Endothelial cell of umbilical vein (primary cell): ENCODE data around the gene LRP1. TPM values are rescaled to one million over a fixed set of nuclear protein-coding genes. Genes with fewer than 3 reads are reported as not detected.

Source experiments
- BruUV-seq: library from RNA; stranded (reverse); fragments of 400-500 nt; replicated peaks from 2 replicates; lab custom pipeline; 2021; lab: Mats Ljungman, UMichigan
- CTCF ChIA-PET: fragments of 300-600, 350-600 bp; sonication (Branson Sonifier 250); formaldehyde crosslinking; loops from one replicate; lab custom pipeline; 2021; ENCODE audit warnings: antibody characterized with exemption, inconsistent platforms; lab: Charles Lee
- POLR2A ChIA-PET: fragments of 300-600, 350-600 bp; sonication (Branson Sonifier 250); formaldehyde crosslinking; loops from one replicate; lab custom pipeline; 2021; ENCODE audit warnings: antibody characterized with exemption, inconsistent platforms; lab: Charles Lee
- DNase-seq: peaks from one replicate; pipeline ENCODE4 v3.0.0-alpha.2; 2011; ENCODE audit warnings: low read depth, low spot score
- FAIRE-seq: peaks from 2 replicates; lab custom pipeline; 2011; peaks lifted over from hg19 to GRCh38; lab: Jason Lieb, UNC
- H2AFZ ChIP-seq: 2 replicates; pipeline ENCODE4 v1.6.0; 2012; ENCODE audit warnings: low read depth, low read length, control low read depth, inconsistent platforms
- H3K27ac ChIP-seq: 2 replicates; pipeline ENCODE4 v1.5.1; 2011; ENCODE audit warnings: low read depth, mild to moderate bottlenecking, control low read depth, low read length, moderate library complexity; ENCODE audit not compliant: insufficient read depth
- H3K27me3 ChIP-seq, 2 experiments: 2 replicates each; pipeline versions ENCODE4 v1.6.0 to v1.6.1; 2011; ENCODE audit warnings: low read length in 2 of 2, mixed read lengths in 1 of 2; ENCODE audit not compliant: control insufficient read depth in 2 of 2, insufficient read depth in 2 of 2
- H3K36me3 ChIP-seq, 2 experiments: 2 replicates in 1 of 2; 3 replicates in 1 of 2; pipeline ENCODE4 v1.5.1; 2011; ENCODE audit warnings: low read length in 2 of 2, mild to moderate bottlenecking in 1 of 2, moderate library complexity in 1 of 2; ENCODE audit not compliant: control insufficient read depth in 2 of 2, insufficient read depth in 2 of 2; ENCODE audit errors: extremely low read depth in 1 of 2
- H3K4me1 ChIP-seq: 3 replicates; pipeline ENCODE4 v1.5.1; 2011; ENCODE audit warnings: mild to moderate bottlenecking, low read length; ENCODE audit not compliant: control insufficient read depth, insufficient read depth; ENCODE audit errors: extremely low read depth
- H3K4me2 ChIP-seq: 2 replicates; pipeline ENCODE4 v1.6.1; 2011; ENCODE audit warnings: low read length, control low read depth, mixed read lengths; ENCODE audit not compliant: insufficient read depth
- H3K4me3 ChIP-seq, 3 experiments: fragments of 200-600 bp in 1 of 3; sonication (generic), shearing (Covaris generic) in 1 of 3; replicated peaks in 1 of 3; 2 replicates each; pipeline ENCODE4 v1.5.1; 2011 to 2016; ENCODE audit warnings: control low read depth in 3 of 3, low read length in 3 of 3, mild to moderate bottlenecking in 2 of 3, inconsistent platforms in 1 of 3, low read depth in 1 of 3, moderate library complexity in 1 of 3; ENCODE audit not compliant: insufficient read depth in 1 of 3
- H3K79me2 ChIP-seq: 2 replicates; pipeline ENCODE4 v1.6.0; 2012; ENCODE audit warnings: low read length, inconsistent platforms; ENCODE audit not compliant: control insufficient read depth, insufficient read depth
- H3K9ac ChIP-seq: replicated peaks from 2 replicates; pipeline ENCODE3; 2011; ENCODE audit warnings: low read length, control low read depth; ENCODE audit not compliant: insufficient read depth; ENCODE audit errors: extremely low read depth
- H3K9me1 ChIP-seq: replicated peaks from 3 replicates; pipeline ENCODE4 v1.6.0; 2011; ENCODE audit warnings: mild to moderate bottlenecking, low read length; ENCODE audit not compliant: control insufficient read depth, insufficient read depth; ENCODE audit errors: extremely low read depth
- H3K9me3 ChIP-seq: replicated peaks from 2 replicates; pipeline ENCODE4 v1.5.1; 2012; ENCODE audit warnings: low read length, inconsistent platforms; ENCODE audit not compliant: control insufficient read depth, insufficient read depth
- H4K20me1 ChIP-seq: replicated peaks from 2 replicates; pipeline ENCODE3; 2011; ENCODE audit warnings: mild to moderate bottlenecking, low read length; ENCODE audit not compliant: control insufficient read depth, insufficient read depth; ENCODE audit errors: extremely low read depth
- EZH2 ChIP-seq: IDR thresholded peaks from 2 replicates; pipeline ENCODE4 v1.6.1; 2012; ENCODE audit warnings: borderline replicate concordance, low read depth, mild to moderate bottlenecking, moderate library complexity, low read length, inconsistent platforms; ENCODE audit not compliant: severe bottlenecking
- FOS ChIP-seq: IDR thresholded peaks from 2 replicates; pipeline ENCODE4 v1.6.1; 2011; ENCODE audit warnings: mild to moderate bottlenecking, low read length, moderate library complexity, borderline replicate concordance; ENCODE audit not compliant: insufficient read depth
- GATA2 ChIP-seq: IDR thresholded peaks from 2 replicates; pipeline ENCODE4 v1.7.0; 2011; ENCODE audit warnings: low read depth, mild to moderate bottlenecking, moderate library complexity, mixed read lengths, low read length; ENCODE audit not compliant: insufficient read length, insufficient read depth
- JUN ChIP-seq: IDR thresholded peaks from 2 replicates; pipeline ENCODE4 v1.6.1; 2011; ENCODE audit warnings: borderline replicate concordance, low read depth; ENCODE audit not compliant: insufficient read length, insufficient read depth
- MYC ChIP-seq: IDR thresholded peaks from one replicate; pipeline ENCODE4 v1.6.1; 2011; ENCODE audit warnings: mild to moderate bottlenecking, low read depth, low read length
- POLR2A ChIP-seq: IDR thresholded peaks from 2 replicates; pipeline ENCODE4 v1.6.1; 2012; ENCODE audit warnings: low read depth, mild to moderate bottlenecking, control low read depth, low read length
- POLR2AphosphoS5 ChIP-seq: IDR thresholded peaks from 2 replicates; pipeline ENCODE4 v1.6.1; 2012; ENCODE audit warnings: low read depth, mild to moderate bottlenecking, control low read depth, low read length, moderate library complexity; ENCODE audit not compliant: insufficient read depth
- dilution Hi-C: fragments of 300-500 bp; cut with MboI; formaldehyde crosslinking; loops from one replicate; pipeline ENCODE4 v1.15.0; 2019; ENCODE audit warnings: low sequenced_read_pairs; ENCODE audit not compliant: extremely low pct_ligation_motif_present
- intact Hi-C: fragments of 100-400 bp; cut with micrococcal nuclease; formaldehyde crosslinking; loops from one replicate; pipeline ENCODE4 v1.10.0; 2022
- polyA plus RNA-seq, 4 experiments: library from polyadenylated mRNA; depleted of rRNA in 3 of 4; stranded (reverse) in 3 of 4; unstranded in 1 of 4; fragments of >200 nt; gene quantifications; 2 replicates each; pipeline versions ENCODE4 v1.2.1 to v1.2.3, GENCODE V29; 2011 to 2012; ENCODE audit warnings: missing spikeins in 1 of 4
- total RNA-seq: library from RNA; stranded (reverse); gene quantifications from 2 replicates; pipeline ENCODE4 v1.2.3, GENCODE V29; 2021
- TF ChIP-seq, protein P1 (sequence below), 2 donors: IDR thresholded peaks; 1 replicate in 1 of 2; 2 replicates in 1 of 2; pipeline ENCODE4 v1.5.1; 2011; ENCODE audit warnings: low read length in 2 of 2, mild to moderate bottlenecking in 2 of 2, moderate library complexity in 2 of 2, control low read depth in 1 of 2, inconsistent platforms in 1 of 2, low read depth in 1 of 2; ENCODE audit not compliant: insufficient read depth in 1 of 2; ENCODE audit errors: extremely low read depth in 1 of 2
- TF ChIP-seq, protein P2 (sequence below): IDR thresholded peaks from 2 replicates; pipeline ENCODE4 v1.6.1; 2011; ENCODE audit not compliant: insufficient read depth, insufficient read length

LRP1 gene
- total and polyA plus RNA-seq, 2 donors (not counting 3 experiments of a cell fraction or from before 2014, with no cell fraction given): 1.6 to 4.6 TPM

DNA sequence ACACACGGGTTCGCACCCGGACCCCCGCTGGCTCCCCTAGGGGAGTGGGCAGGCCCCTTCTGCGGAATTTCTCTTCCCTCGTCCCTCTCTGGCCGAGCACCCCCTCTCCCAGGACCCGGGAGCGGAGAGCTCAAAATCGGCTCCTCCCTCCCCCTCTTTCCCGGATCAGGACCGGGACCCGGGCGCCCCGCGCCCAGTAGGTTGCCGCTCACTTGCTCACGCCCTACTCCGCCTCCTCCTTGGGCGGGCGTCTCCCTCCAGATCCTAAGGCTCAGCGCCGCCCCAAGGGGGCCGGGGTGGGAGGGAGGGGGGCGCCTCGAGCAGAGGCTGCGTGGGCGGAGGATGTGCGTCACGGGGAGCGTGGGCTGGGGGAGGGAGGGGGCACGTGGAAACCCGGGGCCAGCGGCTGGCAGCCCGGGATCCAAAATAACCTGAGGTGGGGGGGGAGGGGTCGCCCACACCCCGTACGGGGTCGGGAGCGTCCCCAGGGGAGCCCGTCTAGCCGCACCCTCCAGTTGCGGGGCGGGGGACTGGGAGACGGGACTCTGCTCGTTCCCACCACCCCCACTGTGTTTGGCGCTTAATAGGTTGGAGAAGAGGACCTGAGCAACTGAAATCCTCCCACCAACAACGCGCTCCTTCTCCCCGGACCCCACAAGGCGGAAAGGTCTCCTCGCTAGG, 41.1 kb upstream of the LRP1 start:
- Histone ChIP-seq H3K4me2 (peak overlapping the region; percentile 89), H3K36me3 (peaks cover 0 to 6% of the 10 kb centered on the region in 2 experiments), H3K4me1 (peaks cover 16% of the 10 kb centered on the region), H4K20me1 (no peaks in the 10 kb centered on the region), H3K9me1 (no peaks in the 10 kb centered on the region), H3K27me3 (no peaks in the 10 kb centered on the region), H3K9me3 (no peaks in the 10 kb centered on the region), H3K4me3 (peak overlapping the region; percentile 70 to 81 (median 79)), H3K9ac (peak overlapping the region; percentile 87), H2AFZ (peak overlapping the region; percentile 79), H3K79me2 (peaks cover 16% of the 10 kb centered on the region), H3K27ac (peak overlapping the region; percentile 82)
- TF ChIP-seq POLR2A: no peak
- TF ChIP-seq, protein P1, sequence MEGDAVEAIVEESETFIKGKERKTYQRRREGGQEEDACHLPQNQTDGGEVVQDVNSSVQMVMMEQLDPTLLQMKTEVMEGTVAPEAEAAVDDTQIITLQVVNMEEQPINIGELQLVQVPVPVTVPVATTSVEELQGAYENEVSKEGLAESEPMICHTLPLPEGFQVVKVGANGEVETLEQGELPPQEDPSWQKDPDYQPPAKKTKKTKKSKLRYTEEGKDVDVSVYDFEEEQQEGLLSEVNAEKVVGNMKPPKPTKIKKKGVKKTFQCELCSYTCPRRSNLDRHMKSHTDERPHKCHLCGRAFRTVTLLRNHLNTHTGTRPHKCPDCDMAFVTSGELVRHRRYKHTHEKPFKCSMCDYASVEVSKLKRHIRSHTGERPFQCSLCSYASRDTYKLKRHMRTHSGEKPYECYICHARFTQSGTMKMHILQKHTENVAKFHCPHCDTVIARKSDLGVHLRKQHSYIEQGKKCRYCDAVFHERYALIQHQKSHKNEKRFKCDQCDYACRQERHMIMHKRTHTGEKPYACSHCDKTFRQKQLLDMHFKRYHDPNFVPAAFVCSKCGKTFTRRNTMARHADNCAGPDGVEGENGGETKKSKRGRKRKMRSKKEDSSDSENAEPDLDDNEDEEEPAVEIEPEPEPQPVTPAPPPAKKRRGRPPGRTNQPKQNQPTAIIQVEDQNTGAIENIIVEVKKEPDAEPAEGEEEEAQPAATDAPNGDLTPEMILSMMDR (IDR thresholded peaks at IDR 0.05; ENCODE audit: extremely low read depth in 1 of 2, insufficient read depth in 1 of 2, low read depth in 1 of 2, low read length in 2 of 2): no peak
- TF ChIP-seq POLR2AphosphoS5: no peak
- TF ChIP-seq JUN: no peak
- no peak for TF ChIP-seq GATA2
- TF ChIP-seq, protein P2, sequence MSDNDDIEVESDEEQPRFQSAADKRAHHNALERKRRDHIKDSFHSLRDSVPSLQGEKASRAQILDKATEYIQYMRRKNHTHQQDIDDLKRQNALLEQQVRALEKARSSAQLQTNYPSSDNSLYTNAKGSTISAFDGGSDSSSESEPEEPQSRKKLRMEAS: no peak
- no peak for TF ChIP-seq EZH2
- no peak for TF ChIP-seq FOS
- TF ChIP-seq MYC: no peak
- FAIRE-seq: peak; percentile 78
- dilution Hi-C loops: no loop called here
- ChIA-PET CTCF (interaction anchor here (1.0 to 14.4 kb wide), 4 partner anchors 8 to 24 kb away, joined by 3 to 158 read pairs (median 11); partner anchors contain the start of genes NEMP1 and STAT6), POLR2A (interaction anchor here (0.7 to 2.5 kb wide), 3 partner anchors 8 to 25 kb away, joined by 6 to 11 read pairs (median 7); partner anchors contain the start of genes NEMP1 and STAT6)
- DNase-seq: peak; percentile 76
- intact Hi-C loops: loop anchor here (1.0 to 5.0 kb wide), 2 partner anchors 9 to 400 kb away; partner anchors contain the start of genes NEMP1 and PTGES3
- BruUV-seq: no TSS peak
